BE2C (cell line): ENCODE data around the gene KCNH4.

ENCODE experiments used
- DNase-seq: peaks from one replicate; pipeline ENCODE4 v3.0.0-alpha.2; 2020
- H3K27me3 ChIP-seq: fragments of 250-450 bp; sonication (Bioruptor Pico); 2 replicates; pipeline ENCODE4 v1.5.1; 2020; ENCODE audit warnings: mild to moderate bottlenecking
- H3K36me3 ChIP-seq: fragments of 250-450 bp; sonication (Bioruptor Pico); 2 replicates; pipeline ENCODE4 v1.5.1; 2020; ENCODE audit warnings: mild to moderate bottlenecking
- H3K4me1 ChIP-seq: fragments of 250-450 bp; sonication (Bioruptor Pico); 2 replicates; pipeline ENCODE4 v1.5.1; 2020
- H3K4me3 ChIP-seq: 2 replicates; pipeline ENCODE4 v1.5.1; 2011; ENCODE audit warnings: low read depth, low read length
- H3K9me3 ChIP-seq: fragments of 250-450 bp; sonication (Bioruptor Pico); 2 replicates; pipeline ENCODE4 v1.5.1; 2020
- CTCF ChIP-seq: IDR thresholded peaks from 2 replicates; pipeline ENCODE4 v1.5.1; 2012; ENCODE audit warnings: mild to moderate bottlenecking, low read depth, low read length

The KCNH4 gene

GRCh38 chr17:42203354-42203753, 22.4 kb upstream of the KCNH4 start:
- no peak for TF ChIP-seq CTCF
- Histone ChIP-seq H3K4me3 (no peak overlapping the region), H3K4me1 (peaks cover 16% of the 10 kb centered on the region), H3K36me3 (peaks cover 14% of the 10 kb centered on the region), H3K9me3 (no peaks in the 10 kb centered on the region), H3K27me3 (no peaks in the 10 kb centered on the region)
- DNase-seq, result no peak

DNA sequence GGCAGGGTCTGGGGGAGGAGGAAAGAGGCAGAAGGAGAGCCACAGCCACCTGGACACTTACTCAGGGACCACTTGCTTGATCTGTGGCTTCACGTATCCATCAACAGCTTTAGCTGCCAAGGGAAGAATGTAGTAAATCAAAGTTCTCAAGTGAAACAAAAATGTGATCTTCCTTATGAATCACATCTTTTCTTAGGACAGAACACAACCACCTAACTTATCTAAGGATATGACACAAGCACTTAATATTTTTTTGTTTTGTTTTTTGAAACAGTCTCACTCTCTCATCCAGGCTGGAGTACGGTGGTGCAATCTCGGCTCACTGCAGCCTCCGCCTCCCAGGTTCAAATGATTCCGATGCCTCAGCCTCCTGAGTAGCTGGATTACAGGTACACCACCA, 21.8 kb upstream of the KCNH4 start:
- no peak overlapping the region for H3K4me3 ChIP-seq
- TF ChIP-seq CTCF, result no peak
- no peak for DNase-seq
- peaks cover 16% of the 10 kb centered on the region for H3K4me1 ChIP-seq
- peaks cover 9% of the 10 kb centered on the region for H3K36me3 ChIP-seq
- H3K27me3 ChIP-seq, result no peaks in the 10 kb centered on the region
- no peaks in the 10 kb centered on the region for H3K9me3 ChIP-seq

GRCh38 chr17:42202159-42202558, 21.2 kb upstream of the KCNH4 start:
- H3K4me3 ChIP-seq, result no peak overlapping the region
- peaks cover 16% of the 10 kb centered on the region for H3K4me1 ChIP-seq
- TF ChIP-seq CTCF, result no peak
- H3K36me3 ChIP-seq, result peaks cover 3% of the 10 kb centered on the region
- H3K9me3 ChIP-seq, result no peaks in the 10 kb centered on the region
- no peaks in the 10 kb centered on the region for H3K27me3 ChIP-seq
- no peak for DNase-seq

- Histone ChIP-seq H3K4me3 (no peak overlapping the region), H3K36me3 (peaks cover 3% of the 10 kb centered on the region), H3K27me3 (no peaks in the 10 kb centered on the region), H3K4me1 (peaks cover 16% of the 10 kb centered on the region), H3K9me3 (no peaks in the 10 kb centered on the region)
- DNase-seq, result no peak
- TF ChIP-seq CTCF, result no peak
These were observed 20.5 kb upstream of the KCNH4 start for GRCh38 chr17:42201458-42201772.

DNA sequence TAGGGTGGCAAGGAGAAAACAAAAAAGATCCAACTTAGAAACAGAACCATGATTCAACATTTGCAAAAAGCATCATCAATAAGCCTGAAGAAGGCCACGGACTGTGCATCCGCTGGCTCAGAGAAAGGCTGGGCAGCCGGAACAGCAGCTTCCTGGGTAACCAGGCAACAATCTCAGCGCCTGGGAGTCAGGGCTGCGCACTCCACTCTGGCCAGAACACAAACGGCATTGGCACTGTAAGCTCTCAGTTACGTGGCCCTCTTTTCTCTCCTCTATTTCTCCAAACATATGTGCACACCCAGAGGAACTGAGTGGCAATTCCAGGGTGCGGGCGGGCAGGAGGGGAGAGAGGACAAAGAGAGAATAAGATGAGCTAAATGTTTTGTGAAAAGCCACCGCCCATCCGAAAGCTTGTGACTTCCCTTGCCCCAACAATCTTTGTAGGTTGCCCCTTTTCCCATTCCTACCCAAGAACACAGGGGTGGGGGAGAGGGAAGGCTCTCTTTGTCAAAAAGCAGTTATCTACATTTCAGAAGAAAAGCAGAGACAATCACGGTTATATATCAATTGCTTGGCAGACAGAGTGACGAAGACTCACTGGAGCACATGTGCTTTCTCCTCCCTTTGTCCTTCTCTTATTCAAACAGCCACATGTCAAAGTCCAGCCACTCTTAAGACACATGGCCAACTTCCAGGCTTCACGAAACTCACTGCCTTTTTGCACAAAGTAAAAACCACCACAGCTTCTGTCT, 19.9 kb upstream of the KCNH4 start:
- no peak for TF ChIP-seq CTCF
- Histone ChIP-seq H3K27me3 (no peaks in the 10 kb centered on the region), H3K4me1 (peaks cover 16% of the 10 kb centered on the region), H3K9me3 (no peaks in the 10 kb centered on the region), H3K36me3 (no peaks in the 10 kb centered on the region; the same call in none of the 2 replicates), H3K4me3 (no peak overlapping the region)
- peak; percentile 78 for DNase-seq

- TF ChIP-seq CTCF, result no peak
- Histone ChIP-seq H3K36me3 (no peaks in the 10 kb centered on the region; the same call in none of the 2 replicates), H3K9me3 (no peaks in the 10 kb centered on the region), H3K4me1 (peaks cover 18% of the 10 kb centered on the region), H3K27me3 (no peaks in the 10 kb centered on the region), H3K4me3 (no peak overlapping the region)
- DNase-seq, result no peak
These were observed 18.6 kb upstream of the KCNH4 start for GRCh38 chr17:42199416-42200011.
